ENCODE results near the gene ATP10D.

DNA sequence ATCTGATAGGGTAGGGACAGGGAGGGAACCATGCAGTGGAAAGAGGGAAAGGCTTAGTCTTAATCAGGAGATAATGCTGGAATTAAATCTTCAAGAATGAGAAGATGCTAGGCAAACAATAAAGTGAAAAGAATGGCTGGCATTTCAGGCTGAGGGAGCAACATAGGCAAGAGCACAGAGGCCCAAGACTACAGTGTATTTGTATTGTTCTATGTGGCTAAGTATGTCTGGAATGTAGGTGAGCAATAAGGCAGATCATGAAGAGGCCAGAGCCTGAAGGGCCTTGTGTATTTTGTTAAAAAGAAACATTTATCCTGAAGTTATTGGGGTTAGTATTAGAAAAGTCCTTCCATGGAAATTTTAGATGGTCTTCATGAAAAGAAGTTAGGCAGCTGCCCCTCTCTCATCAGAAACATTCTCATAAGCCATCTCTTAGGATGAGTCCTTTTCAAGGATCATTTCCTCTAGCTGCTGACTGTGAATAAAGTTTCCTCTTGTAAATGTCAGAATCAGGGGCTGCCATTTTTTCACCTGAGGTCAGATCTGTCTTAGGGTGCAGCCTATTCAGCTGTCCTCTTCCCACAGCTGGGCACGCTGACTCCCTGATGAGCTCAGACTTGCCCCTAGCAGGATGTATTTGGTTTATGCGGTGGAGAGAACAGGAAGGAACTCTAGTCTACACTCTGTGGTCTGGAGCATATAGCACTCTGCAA is 46.3 kb downstream of the ATP10D start:
- no peak for TF ChIP-seq CTCF (IDR thresholded peaks at IDR 0.05)
- no peak for TF ChIP-seq POLR2A (IDR thresholded peaks at IDR 0.05)
